ENCODE data around the gene VAMP8. TPM values are rescaled to one million over a fixed set of nuclear protein-coding genes. Genes with fewer than 3 reads are reported as not detected.

The VAMP8 gene
- total and polyA plus RNA-seq, 2 donors (not counting 1 experiment from before 2014, with no cell fraction given): 2.3 to 80.6 TPM

- H3K27me3 ChIP-seq (ENCODE audit: control insufficient read depth, insufficient read depth, low read length): no peaks in the 10 kb centered on the region
- no peaks in the 10 kb centered on the region for H3K9me3 ChIP-seq (ENCODE audit: control insufficient read depth, insufficient read depth, low read depth, low read length)
- no peak overlapping the region for H3K9ac ChIP-seq (ENCODE audit: insufficient read depth, low read length)
- no peaks in the 10 kb centered on the region for H4K20me1 ChIP-seq (ENCODE audit: control insufficient read depth, extremely low read depth, insufficient read depth, low read length)
- TF ChIP-seq, protein P1, sequence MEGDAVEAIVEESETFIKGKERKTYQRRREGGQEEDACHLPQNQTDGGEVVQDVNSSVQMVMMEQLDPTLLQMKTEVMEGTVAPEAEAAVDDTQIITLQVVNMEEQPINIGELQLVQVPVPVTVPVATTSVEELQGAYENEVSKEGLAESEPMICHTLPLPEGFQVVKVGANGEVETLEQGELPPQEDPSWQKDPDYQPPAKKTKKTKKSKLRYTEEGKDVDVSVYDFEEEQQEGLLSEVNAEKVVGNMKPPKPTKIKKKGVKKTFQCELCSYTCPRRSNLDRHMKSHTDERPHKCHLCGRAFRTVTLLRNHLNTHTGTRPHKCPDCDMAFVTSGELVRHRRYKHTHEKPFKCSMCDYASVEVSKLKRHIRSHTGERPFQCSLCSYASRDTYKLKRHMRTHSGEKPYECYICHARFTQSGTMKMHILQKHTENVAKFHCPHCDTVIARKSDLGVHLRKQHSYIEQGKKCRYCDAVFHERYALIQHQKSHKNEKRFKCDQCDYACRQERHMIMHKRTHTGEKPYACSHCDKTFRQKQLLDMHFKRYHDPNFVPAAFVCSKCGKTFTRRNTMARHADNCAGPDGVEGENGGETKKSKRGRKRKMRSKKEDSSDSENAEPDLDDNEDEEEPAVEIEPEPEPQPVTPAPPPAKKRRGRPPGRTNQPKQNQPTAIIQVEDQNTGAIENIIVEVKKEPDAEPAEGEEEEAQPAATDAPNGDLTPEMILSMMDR (conservative IDR thresholded peaks at IDR 0.05 in 1 of 2, IDR thresholded peaks at IDR 0.05 in 1 of 2; ENCODE audit: low read depth in 1 of 2, low read length in 2 of 2): no peak
- TF ChIP-seq EZH2 (IDR thresholded peaks at IDR 0.05; ENCODE audit: low read length, missing control alignments): no peak
- no peak overlapping the region for H3K4me3 ChIP-seq (replicated peaks in 1 of 4; ENCODE audit: control extremely low read depth in 1 of 4, insufficient read depth in 1 of 4, low read depth in 3 of 4, low read length in 4 of 4)
- peaks cover 8% of the 10 kb centered on the region for H3K79me2 ChIP-seq (ENCODE audit: control insufficient read depth, insufficient read depth, low read length)
- H2AFZ ChIP-seq (ENCODE audit: low read length): no peak overlapping the region
- peaks cover 1% of the 10 kb centered on the region for H3K36me3 ChIP-seq (ENCODE audit: control insufficient read depth, insufficient read depth, low read length)
- H3K27ac ChIP-seq (ENCODE audit: insufficient read depth, low read length): peak overlapping the region; percentile 26
- H3K4me2 ChIP-seq (ENCODE audit: extremely low read depth, insufficient read depth, low read length): no peak overlapping the region
- peaks cover 42% of the 10 kb centered on the region for H3K4me1 ChIP-seq (ENCODE audit: control insufficient read depth, extremely low read depth, insufficient read depth, low read length)
- DNase-seq (ENCODE audit: low read depth in 2 of 2): no peak
These were observed 11.8 kb downstream of the VAMP8 start for GRCh38 chr2:85589181-85589580.

DNA sequence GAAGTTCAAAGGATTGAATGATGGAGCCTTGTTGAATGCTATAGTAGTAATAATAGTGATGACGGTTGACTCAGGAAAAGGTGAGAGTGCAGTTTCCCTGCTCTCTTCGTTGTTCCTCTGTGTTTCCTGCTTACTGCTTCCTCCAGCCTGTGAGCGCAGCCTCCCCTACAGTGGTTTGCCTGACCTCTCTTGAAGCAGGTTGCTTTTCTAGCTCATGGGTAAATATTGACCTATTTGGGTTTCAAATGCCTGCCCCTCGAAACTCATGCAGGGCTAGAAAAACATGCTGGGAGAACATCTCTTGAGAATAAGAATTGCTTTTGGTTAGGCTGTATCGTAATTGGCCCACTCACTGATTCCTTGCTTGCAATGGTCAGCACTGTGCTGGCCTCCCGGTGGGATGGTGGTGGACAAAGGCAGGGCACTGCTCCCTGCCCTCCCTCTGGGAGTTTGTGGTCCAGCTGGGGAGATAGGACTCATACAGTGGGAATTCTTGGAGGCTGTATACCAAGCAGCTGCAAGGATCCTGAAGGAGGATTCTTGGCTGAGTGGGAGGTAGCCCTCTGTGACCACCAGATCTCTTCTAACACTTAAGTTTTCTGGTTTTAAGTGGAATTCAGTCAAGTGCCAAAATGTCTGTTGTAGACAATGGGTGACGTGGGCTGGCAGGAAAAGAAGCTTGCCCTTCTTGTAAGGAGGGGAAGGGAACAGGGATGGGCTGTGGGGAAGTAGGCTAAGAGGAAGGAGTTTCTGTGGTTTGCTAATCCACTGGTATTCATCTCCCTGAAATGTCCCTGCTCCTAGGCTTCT, 12.8 kb downstream of the VAMP8 start:
- TF ChIP-seq, protein P1 (conservative IDR thresholded peaks at IDR 0.05 in 1 of 2, IDR thresholded peaks at IDR 0.05 in 1 of 2; ENCODE audit: low read depth in 1 of 2, low read length in 2 of 2): no peak
- no peak for TF ChIP-seq EZH2 (IDR thresholded peaks at IDR 0.05; ENCODE audit: low read length, missing control alignments)

DNA sequence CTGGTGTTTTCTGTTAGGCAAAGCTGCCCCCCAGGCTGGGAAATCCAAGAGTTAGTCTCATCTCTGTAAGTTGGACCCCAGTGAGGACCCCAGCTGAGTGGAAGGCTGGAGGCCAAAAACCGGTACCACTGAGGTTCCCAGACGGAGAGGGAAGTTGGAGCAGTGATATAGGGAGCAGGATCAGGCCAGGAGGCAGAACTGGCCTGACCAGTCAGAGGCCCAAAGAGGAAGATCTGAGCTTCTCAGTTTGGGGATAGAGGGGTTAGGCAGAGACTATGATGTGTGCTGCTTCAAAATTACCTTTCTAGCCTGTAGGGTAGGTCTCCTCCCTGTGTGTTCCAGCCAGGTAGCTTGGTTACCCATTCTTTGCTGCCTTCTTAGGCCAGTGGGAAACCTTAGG, 13.6 kb downstream of the VAMP8 start:
- DNase-seq (ENCODE audit: low read depth in 2 of 2): no peak
- peaks cover 40% of the 10 kb centered on the region for H3K4me1 ChIP-seq (ENCODE audit: control insufficient read depth, extremely low read depth, insufficient read depth, low read length)
- H3K27ac ChIP-seq (ENCODE audit: insufficient read depth, low read length): peak overlapping the region; percentile 78
- TF ChIP-seq, protein P1 (conservative IDR thresholded peaks at IDR 0.05 in 1 of 2, IDR thresholded peaks at IDR 0.05 in 1 of 2; ENCODE audit: low read depth in 1 of 2, low read length in 2 of 2): no peak
- TF ChIP-seq EZH2 (IDR thresholded peaks at IDR 0.05; ENCODE audit: low read length, missing control alignments): no peak
- H3K4me2 ChIP-seq (ENCODE audit: extremely low read depth, insufficient read depth, low read length): peak overlapping the region; percentile 41
- H3K9me3 ChIP-seq (ENCODE audit: control insufficient read depth, insufficient read depth, low read depth, low read length): no peaks in the 10 kb centered on the region
- peak overlapping the region; percentile 28 for H3K9ac ChIP-seq (ENCODE audit: insufficient read depth, low read length)
- H3K79me2 ChIP-seq (ENCODE audit: control insufficient read depth, insufficient read depth, low read length): peaks cover 11% of the 10 kb centered on the region
- H4K20me1 ChIP-seq (ENCODE audit: control insufficient read depth, extremely low read depth, insufficient read depth, low read length): no peaks in the 10 kb centered on the region
- H3K27me3 ChIP-seq (ENCODE audit: control insufficient read depth, insufficient read depth, low read length): no peaks in the 10 kb centered on the region
- peak overlapping the region in 1 of 4 experiments; percentile 14 for H3K4me3 ChIP-seq (replicated peaks in 1 of 4; ENCODE audit: control extremely low read depth in 1 of 4, insufficient read depth in 1 of 4, low read depth in 3 of 4, low read length in 4 of 4)
- no peak overlapping the region for H2AFZ ChIP-seq (ENCODE audit: low read length)
- H3K36me3 ChIP-seq (ENCODE audit: control insufficient read depth, insufficient read depth, low read length): peaks cover 1% of the 10 kb centered on the region

More for the DNA sequence above, 12.8 kb downstream of the VAMP8 start:
- H3K4me2 ChIP-seq (ENCODE audit: extremely low read depth, insufficient read depth, low read length): peak overlapping the region; percentile 41
- H3K4me1 ChIP-seq (ENCODE audit: control insufficient read depth, extremely low read depth, insufficient read depth, low read length): peaks cover 45% of the 10 kb centered on the region
- H3K36me3 ChIP-seq (ENCODE audit: control insufficient read depth, insufficient read depth, low read length): peaks cover 1% of the 10 kb centered on the region
- peak; percentile 73 to 100 for DNase-seq (ENCODE audit: low read depth in 2 of 2)
- H3K9ac ChIP-seq (ENCODE audit: insufficient read depth, low read length): peak overlapping the region; percentile 27
- peaks cover 8% of the 10 kb centered on the region for H3K79me2 ChIP-seq (ENCODE audit: control insufficient read depth, insufficient read depth, low read length)
- no peaks in the 10 kb centered on the region for H4K20me1 ChIP-seq (ENCODE audit: control insufficient read depth, extremely low read depth, insufficient read depth, low read length)
- H3K4me3 ChIP-seq (replicated peaks in 1 of 4; ENCODE audit: control extremely low read depth in 1 of 4, insufficient read depth in 1 of 4, low read depth in 3 of 4, low read length in 4 of 4): peak overlapping the region in 1 of 4 experiments; percentile 14
- H3K27me3 ChIP-seq (ENCODE audit: control insufficient read depth, insufficient read depth, low read length): no peaks in the 10 kb centered on the region
- no peaks in the 10 kb centered on the region for H3K9me3 ChIP-seq (ENCODE audit: control insufficient read depth, insufficient read depth, low read depth, low read length)
- H2AFZ ChIP-seq (ENCODE audit: low read length): no peak overlapping the region
- H3K27ac ChIP-seq (ENCODE audit: insufficient read depth, low read length): peak overlapping the region; percentile 78
